Measurements from ENCODE around the gene TCF12.

TCF12 gene

GRCh38 chr15:57025264-57025926 lies 107.0 kb downstream of the TCF12 start:
- DNase-seq, result peak; percentile 25

DNA sequence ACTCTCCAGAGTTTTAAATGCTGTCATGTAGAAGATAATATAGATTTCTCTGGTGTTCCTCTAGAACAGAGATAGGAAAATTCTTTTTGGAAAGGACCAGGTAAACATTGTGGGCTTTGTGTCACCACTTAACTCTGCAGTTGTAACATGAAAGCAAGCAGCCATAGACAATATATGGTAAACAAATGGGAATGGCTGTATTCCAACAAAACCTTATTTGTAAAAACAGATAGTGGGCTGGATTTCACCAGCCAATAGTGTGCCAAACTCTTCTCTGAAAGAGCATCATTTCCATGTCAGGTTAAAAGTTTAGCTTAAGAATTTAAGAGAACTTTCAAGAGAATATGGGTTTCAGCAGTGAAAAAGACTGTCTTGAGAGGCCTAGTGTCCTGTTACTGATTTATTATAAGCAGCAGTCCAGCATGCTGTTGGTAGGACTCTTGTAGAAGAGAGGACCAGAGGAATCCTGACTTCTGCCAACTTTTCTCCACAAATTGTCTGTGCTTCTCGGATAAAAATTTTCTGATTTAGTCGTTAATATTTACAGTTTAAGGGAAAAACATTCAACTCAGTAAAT lies 107.7 kb downstream of the TCF12 start:
- DNase-seq, result peak; percentile 44

DNA sequence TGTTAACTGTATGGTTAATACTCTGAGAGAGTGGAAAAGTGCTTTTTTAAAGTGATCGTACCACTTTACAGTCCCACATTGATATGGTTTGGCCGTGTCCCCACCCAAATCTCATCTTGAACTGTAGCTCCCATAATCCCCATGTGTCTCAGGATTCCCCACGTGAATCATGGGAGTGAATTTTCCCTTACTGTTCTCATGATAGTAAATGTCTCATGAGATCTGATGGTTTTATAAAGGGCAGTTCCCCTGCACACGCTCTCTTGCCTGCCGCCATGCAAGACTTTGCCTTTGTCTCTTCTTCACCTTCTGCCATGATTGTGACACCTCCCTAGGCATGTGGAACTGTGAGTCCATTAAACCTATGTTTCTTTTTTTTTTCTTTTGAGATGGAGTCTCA lies 109.2 kb downstream of the TCF12 start:
- no peak for DNase-seq

GRCh38 chr15:57028176-57028575 lies 109.7 kb downstream of the TCF12 start:
- DNase-seq, result no peak

DNA sequence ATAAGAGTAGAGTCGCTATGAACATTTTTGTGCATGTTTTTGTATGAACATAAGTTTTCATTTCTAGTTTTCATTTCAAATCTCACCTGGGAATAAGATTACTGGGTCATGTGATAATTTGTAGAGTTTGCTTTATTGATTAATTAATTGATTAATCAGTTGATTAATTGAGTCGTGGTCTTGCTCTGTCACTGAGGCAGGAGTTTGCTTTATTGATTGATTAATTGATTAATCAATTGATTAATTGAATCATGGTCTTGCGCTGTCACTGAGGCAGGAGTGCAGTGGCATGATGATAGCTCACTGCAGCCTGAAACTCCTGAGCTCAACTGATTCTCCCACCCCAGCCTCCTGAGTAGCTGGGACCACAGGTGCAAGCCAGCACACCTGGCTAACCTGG lies 111.6 kb downstream of the TCF12 start:
- no peak for DNase-seq

DNA sequence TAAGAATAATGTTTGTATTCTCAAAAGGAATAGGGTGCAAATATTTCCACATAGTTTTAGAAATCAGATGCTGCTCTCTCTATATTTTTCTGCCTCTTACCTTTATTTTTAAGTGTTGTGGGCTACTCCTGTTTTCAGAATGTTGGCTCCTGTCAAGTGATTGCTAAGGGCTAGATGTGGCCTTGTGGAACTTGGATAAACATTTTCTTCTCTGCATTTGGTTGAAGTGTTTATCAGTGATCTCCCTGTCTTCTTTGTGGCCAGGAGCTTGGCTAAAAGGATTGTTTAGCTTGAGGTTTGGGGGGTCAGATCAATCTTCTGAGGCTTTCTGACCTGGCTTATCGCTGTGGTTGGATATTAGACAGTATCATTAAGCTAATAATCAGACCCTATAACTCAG lies 112.6 kb downstream of the TCF12 start:
- no peak for DNase-seq

GRCh38 chr15:57031605-57032004 lies 113.2 kb downstream of the TCF12 start:
- DNase-seq, result no peak

DNA sequence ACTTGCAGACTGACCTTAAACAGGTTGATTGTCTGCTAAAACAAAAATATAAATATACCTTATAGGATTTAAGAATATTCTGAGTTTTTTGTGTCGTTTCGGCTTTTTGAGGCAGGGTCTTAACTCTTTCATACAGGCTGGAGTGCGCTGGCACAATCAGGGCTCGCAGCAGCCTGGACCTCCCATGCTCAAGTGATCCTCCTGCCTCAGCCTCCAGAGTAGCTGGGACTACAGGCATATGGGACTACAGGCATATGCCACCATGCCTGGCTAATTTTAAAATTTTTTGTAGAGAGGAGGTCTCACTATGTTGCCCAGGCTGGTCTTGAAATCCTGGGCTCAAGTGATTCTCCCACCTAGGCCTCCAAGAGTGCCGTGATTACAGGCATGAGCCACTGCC lies 113.9 kb downstream of the TCF12 start:
- DNase-seq, result no peak

GRCh38 chr15:57033715-57034439 lies 115.4 kb downstream of the TCF12 start:
- peak; percentile 59 for DNase-seq

DNA sequence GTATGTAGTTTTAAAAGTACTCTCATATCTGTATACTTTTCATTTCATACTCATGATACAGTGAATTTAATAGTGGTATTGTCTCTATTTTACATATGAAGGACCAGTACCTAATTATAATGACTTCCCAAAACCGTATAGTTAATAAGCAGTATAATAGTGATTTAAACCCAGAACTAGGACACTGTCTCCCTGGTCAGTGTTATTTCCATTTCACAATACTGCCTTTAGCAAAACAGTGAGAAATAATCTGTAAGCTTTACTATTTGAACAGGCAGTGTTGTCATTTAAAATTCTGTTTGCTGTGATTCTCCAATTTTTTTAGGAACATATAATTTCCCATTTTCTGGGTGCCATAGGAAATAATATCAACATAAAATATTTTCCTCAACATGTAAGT lies 116.2 kb downstream of the TCF12 start:
- DNase-seq, result no peak

- DNase-seq, result no peak
Measured at GRCh38 chr15:57035664-57036063, 117.2 kb downstream of the TCF12 start.

DNA sequence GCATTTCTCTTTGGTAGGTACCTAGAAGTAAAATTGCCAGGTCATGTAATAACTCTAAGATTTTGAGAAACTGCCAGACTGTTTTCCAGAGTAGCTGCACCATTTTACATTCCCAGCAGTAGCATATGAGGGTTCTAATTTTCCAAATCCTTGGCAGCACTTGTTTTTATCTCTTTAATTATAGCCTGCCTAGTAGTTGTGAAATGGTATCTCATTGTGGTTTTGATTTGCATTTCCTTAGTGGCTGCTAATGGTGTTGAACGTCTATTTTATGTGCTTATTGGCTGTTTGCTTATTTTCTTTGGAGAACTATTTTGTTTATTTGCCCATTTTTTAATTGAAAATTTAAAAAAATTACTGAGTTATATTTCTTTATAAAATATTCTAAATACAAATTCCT lies 117.9 kb downstream of the TCF12 start:
- no peak for DNase-seq

- DNase-seq, result no peak
Measured at GRCh38 chr15:57037548-57037947, 119.1 kb downstream of the TCF12 start.

DNA sequence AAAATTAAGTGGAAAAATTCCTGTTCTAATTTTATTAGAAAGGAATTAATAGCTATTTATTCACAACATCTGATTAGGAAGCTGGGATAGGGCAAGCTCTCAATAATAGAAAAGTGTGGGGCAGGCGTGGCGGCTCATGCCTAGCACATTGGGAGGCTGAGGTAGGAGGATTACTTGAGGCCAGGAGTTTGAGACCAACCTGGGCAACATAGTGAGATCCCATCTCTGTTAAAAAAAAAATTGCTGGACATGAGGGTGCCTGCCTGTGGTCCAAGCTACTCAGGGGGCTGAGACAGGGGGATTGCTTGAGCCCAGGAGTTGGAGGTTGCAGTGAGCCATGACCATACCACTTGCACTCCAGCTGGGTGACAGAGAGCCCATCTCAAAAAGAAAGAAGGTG lies 119.6 kb downstream of the TCF12 start:
- DNase-seq, result no peak

DNA sequence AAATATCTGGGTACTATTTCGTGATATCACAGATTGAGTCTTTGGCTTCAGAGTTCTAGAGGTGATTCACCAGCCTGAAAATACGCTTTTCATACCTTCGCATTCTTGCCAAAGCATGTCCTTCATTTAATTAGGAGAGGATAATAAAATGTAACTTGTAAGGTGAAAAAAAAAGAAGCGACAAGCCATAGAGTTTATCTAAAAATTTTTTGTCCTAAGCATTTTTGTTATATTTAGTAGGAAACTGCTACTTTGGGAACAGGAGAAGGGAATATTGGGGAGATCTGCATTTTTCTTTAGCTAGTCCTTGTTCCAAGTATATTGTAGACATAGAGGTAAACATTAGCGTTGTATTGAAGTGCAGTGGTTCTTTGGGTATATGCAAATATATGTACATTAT lies 120.1 kb downstream of the TCF12 start:
- DNase-seq, result no peak

- no peak for DNase-seq
Measured at GRCh38 chr15:57041416-57041815, 123.0 kb downstream of the TCF12 start.

DNA sequence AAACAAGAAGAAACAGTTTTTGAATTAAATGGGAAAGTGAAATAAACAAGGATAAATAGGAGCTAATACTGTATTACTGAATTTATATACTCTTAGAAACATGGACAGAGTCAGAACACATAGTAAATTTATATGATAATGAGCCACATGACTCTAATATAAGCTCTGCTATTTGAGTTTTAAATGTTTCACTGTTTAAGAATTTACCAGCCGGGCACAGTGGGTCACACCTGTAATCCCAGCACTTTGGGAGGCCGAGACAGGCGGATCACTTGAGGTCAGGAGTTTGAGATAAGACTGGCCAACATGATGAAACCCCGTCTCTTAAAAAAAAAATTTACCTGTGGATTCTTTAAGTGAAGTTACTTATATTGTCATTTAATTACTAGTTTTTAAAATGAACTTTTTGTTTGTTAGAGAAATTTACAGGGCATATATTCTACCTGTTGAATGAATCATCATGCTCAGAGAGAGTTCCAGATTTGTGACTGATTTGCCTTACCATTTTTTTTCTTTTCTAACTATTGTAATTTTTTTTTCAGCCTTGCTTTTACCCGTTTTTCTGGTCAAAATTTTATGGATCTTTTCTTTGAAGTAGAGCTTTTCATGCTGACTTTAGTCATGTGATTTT lies 125.7 kb downstream of the TCF12 start:
- no peak for DNase-seq

DNA sequence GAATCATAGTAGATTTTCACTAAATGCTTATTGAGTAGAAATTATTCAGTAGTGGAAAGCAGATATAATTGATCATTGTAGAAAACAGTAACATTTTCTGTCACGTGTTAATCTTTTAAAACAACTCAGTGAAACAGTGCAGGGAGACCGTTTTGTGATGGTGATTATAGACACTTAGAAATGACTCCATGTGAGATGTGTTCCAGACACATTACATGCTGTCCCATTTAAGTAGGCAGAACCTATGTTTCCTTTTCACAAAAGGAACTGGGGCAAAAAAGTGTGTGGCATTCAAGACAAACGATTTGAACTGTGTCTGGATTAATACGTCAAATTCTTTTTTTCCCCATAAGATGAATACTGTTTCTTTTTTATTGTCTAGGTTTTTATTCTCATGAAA lies 126.5 kb downstream of the TCF12 start:
- no peak for DNase-seq

- no peak for DNase-seq
Measured at GRCh38 chr15:57045741-57046382, 127.4 kb downstream of the TCF12 start.

GRCh38 chr15:57048930-57049549 lies 130.6 kb downstream of the TCF12 start:
- DNase-seq, result no peak

DNA sequence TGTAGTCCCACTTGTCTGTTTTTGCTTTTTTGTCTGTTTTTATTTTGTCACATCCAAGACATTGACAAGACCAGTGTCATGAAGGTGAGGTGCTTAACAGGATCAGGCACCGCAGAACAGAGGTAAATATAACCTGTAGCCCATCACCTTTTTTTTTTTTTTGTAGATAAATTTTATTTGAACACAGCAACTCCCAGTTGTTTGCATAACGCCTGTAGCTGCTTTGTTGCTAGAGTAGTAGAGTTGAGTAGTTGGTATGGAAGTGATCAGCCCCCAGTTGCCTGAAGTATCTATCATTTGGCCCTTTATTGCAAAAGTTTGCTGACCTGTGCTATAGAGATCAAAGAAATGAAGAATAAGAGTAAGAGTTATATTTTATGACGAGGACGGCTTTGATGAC lies 135.0 kb downstream of the TCF12 start:
- peak; percentile 19 for DNase-seq

DNA sequence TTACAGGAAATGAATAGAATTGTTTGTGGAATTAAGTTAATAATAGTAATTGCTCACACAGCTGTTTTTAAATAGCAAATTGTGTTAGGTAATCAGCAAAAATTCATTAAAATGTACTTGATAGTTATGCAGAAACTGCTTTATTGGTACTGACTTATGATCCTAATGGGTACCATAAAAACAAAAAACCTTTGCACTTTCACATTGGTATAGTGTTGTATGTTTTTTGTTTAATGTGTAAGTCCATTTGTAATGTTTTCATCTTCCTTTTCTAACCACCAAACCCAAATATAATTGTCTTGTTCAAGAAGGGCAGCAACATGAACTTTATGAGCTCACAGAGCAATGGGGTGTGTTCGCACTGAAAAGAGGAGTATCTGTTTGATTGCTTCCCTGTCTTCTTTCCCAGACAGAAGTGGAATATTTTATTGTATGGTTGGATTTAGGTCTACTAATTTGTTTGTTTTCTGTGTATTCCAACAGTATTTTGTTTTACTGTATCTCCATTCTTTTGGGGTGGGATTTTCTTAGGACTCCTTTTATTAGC lies 135.8 kb downstream of the TCF12 start:
- DNase-seq, result no peak

DNA sequence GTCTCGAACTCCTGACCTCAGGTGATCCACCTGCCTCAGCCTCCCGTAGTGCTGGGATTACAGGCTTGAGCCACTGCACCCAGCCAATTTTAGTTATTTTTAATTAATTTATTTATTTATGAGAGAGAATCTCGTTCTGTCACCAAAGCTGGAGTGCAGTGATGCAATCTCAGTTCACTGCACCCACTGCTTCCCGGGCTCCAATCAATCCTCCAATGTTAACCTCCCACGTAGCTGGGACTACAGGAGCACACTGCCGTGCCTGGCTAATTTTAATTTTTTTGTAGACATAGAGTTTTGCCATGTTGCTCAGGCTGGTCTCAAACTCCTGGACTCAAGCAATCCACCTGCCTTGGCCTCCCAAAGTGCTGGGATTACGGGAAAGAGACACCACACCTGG lies 137.9 kb downstream of the TCF12 start:
- DNase-seq, result no peak
